Measurements from ENCODE around the gene SLC38A8. TPM values are rescaled to one million over a fixed set of nuclear protein-coding genes. Genes with fewer than 3 reads are reported as not detected.

Gene SLC38A8
- total RNA-seq, 1 donor, result not detected

DNA sequence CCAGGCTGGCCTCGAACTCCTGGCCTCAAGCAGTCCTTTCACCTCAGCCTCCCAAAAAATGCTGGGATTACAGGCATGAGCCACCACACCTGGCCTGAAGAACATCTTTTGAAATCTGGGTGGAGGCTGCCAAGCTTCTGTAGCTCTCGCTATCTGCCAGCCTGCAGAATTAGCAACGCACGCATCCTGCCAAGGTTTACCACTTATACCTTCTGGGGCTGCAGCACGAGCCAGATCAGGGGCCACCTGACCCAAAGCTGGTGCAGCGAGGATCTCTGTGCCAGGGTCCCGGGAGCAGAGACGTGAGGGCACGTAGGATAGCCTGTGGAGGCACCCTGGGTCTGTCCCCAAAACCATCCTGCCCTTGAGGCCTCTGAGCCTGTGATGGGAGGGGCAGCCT is 22.2 kb downstream of the SLC38A8 start:
- no peaks in the 10 kb centered on the region for H3K27me3 ChIP-seq (ENCODE audit: insufficient read depth, low read length)
- H3K4me2 ChIP-seq (ENCODE audit: insufficient read depth, low read length), result no peak overlapping the region
- no peak for DNase-seq (ENCODE audit: insufficient read length, low spot score, missing footprints)
- no peaks in the 10 kb centered on the region for H4K20me1 ChIP-seq (ENCODE audit: insufficient read depth, low read length)
- no peak overlapping the region for H2AFZ ChIP-seq (ENCODE audit: low read length)
- no peaks in the 10 kb centered on the region for H3K79me2 ChIP-seq (ENCODE audit: insufficient read depth, low read length)
- no peaks in the 10 kb centered on the region for H3K9me3 ChIP-seq (ENCODE audit: low read depth, low read length)
- H3K4me1 ChIP-seq (ENCODE audit: insufficient read depth, low read length), result peaks cover 5% of the 10 kb centered on the region
- H3K27ac ChIP-seq (ENCODE audit: low read depth, low read length), result no peak overlapping the region
- no peaks in the 10 kb centered on the region for H3K36me3 ChIP-seq (ENCODE audit: insufficient read depth, low read length)
- no peak overlapping the region for H3K4me3 ChIP-seq (ENCODE audit: insufficient read depth, low read length)
- TF ChIP-seq, protein P1, sequence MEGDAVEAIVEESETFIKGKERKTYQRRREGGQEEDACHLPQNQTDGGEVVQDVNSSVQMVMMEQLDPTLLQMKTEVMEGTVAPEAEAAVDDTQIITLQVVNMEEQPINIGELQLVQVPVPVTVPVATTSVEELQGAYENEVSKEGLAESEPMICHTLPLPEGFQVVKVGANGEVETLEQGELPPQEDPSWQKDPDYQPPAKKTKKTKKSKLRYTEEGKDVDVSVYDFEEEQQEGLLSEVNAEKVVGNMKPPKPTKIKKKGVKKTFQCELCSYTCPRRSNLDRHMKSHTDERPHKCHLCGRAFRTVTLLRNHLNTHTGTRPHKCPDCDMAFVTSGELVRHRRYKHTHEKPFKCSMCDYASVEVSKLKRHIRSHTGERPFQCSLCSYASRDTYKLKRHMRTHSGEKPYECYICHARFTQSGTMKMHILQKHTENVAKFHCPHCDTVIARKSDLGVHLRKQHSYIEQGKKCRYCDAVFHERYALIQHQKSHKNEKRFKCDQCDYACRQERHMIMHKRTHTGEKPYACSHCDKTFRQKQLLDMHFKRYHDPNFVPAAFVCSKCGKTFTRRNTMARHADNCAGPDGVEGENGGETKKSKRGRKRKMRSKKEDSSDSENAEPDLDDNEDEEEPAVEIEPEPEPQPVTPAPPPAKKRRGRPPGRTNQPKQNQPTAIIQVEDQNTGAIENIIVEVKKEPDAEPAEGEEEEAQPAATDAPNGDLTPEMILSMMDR (IDR thresholded peaks at IDR 0.05; ENCODE audit: extremely low read depth, low read depth, low read length), result no peak

DNA sequence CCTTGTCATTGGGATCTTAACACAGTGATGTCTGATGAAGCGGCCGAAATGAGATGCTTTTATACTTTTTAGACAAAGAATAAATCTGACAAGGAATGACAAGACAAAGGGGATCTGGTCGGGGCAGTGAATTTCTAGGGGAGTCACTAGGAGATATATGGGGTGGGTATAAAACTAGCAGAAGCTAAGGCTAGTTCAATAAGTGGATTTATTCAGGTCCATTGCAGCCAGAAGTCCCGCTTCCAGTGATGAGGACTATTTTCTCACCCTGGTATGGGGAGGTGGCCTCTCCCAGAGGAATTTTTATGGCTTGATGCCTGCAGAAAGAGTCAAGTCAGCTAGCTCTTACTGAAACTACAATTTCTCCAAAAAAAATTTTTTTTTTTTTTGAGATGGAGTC is 23.9 kb downstream of the SLC38A8 start:
- no peaks in the 10 kb centered on the region for H3K9me3 ChIP-seq (ENCODE audit: low read depth, low read length)
- H3K4me3 ChIP-seq (ENCODE audit: insufficient read depth, low read length), result no peak overlapping the region
- H3K4me1 ChIP-seq (ENCODE audit: insufficient read depth, low read length), result no peaks in the 10 kb centered on the region
- H2AFZ ChIP-seq (ENCODE audit: low read length), result no peak overlapping the region
- H3K4me2 ChIP-seq (ENCODE audit: insufficient read depth, low read length), result no peak overlapping the region
- H4K20me1 ChIP-seq (ENCODE audit: insufficient read depth, low read length), result no peaks in the 10 kb centered on the region
- no peak overlapping the region for H3K27ac ChIP-seq (ENCODE audit: low read depth, low read length)
- no peaks in the 10 kb centered on the region for H3K36me3 ChIP-seq (ENCODE audit: insufficient read depth, low read length)
- no peaks in the 10 kb centered on the region for H3K27me3 ChIP-seq (ENCODE audit: insufficient read depth, low read length)
- TF ChIP-seq, protein P1 (IDR thresholded peaks at IDR 0.05; ENCODE audit: extremely low read depth, low read depth, low read length), result no peak
- H3K79me2 ChIP-seq (ENCODE audit: insufficient read depth, low read length), result no peaks in the 10 kb centered on the region
- DNase-seq (ENCODE audit: insufficient read length, low spot score, missing footprints), result no peak

GRCh38 chr16:84016477-84016876 is 26.1 kb downstream of the SLC38A8 start:
- Histone ChIP-seq H3K4me2 (ENCODE audit: insufficient read depth, low read length) (no peak overlapping the region), H2AFZ (ENCODE audit: low read length) (no peak overlapping the region), H3K9me3 (ENCODE audit: low read depth, low read length) (no peaks in the 10 kb centered on the region), H3K27me3 (ENCODE audit: insufficient read depth, low read length) (no peaks in the 10 kb centered on the region), H3K79me2 (ENCODE audit: insufficient read depth, low read length) (no peaks in the 10 kb centered on the region), H4K20me1 (ENCODE audit: insufficient read depth, low read length) (no peaks in the 10 kb centered on the region), H3K4me1 (ENCODE audit: insufficient read depth, low read length) (no peaks in the 10 kb centered on the region), H3K4me3 (ENCODE audit: insufficient read depth, low read length) (no peak overlapping the region), H3K27ac (ENCODE audit: low read depth, low read length) (no peak overlapping the region), H3K36me3 (ENCODE audit: insufficient read depth, low read length) (no peaks in the 10 kb centered on the region)
- DNase-seq (ENCODE audit: insufficient read length, low spot score, missing footprints), result no peak
- TF ChIP-seq, protein P1 (IDR thresholded peaks at IDR 0.05; ENCODE audit: extremely low read depth, low read depth, low read length), result no peak

DNA sequence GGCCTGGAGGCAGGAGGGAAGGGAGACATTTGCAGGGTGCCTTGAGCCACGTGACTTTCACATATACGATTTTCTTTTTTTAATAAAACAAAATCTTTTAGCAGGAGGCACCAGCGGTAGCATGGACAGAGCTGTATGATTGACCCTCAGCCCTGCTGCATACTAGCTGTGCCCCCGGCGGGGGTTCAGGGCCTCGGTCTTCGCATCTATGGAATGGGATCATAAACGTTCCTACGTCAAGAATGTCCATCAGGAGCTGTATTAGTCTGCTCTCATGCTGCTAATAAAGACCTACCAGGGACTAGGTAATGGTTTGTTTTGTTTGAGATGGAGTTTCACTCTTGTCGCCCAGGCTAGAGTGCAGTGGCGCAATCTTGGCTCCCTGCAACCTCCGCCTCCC is 27.2 kb downstream of the SLC38A8 start:
- Histone ChIP-seq H3K27me3 (ENCODE audit: insufficient read depth, low read length) (no peaks in the 10 kb centered on the region), H2AFZ (ENCODE audit: low read length) (no peak overlapping the region), H3K4me3 (ENCODE audit: insufficient read depth, low read length) (no peak overlapping the region), H3K9me3 (ENCODE audit: low read depth, low read length) (no peaks in the 10 kb centered on the region), H4K20me1 (ENCODE audit: insufficient read depth, low read length) (no peaks in the 10 kb centered on the region), H3K36me3 (ENCODE audit: insufficient read depth, low read length) (no peaks in the 10 kb centered on the region), H3K27ac (ENCODE audit: low read depth, low read length) (no peak overlapping the region), H3K79me2 (ENCODE audit: insufficient read depth, low read length) (no peaks in the 10 kb centered on the region), H3K4me2 (ENCODE audit: insufficient read depth, low read length) (no peak overlapping the region), H3K4me1 (ENCODE audit: insufficient read depth, low read length) (no peaks in the 10 kb centered on the region)
- TF ChIP-seq, protein P1 (IDR thresholded peaks at IDR 0.05; ENCODE audit: extremely low read depth, low read depth, low read length), result no peak
- DNase-seq (ENCODE audit: insufficient read length, low spot score, missing footprints), result no peak

Measured in osteoblast (primary cell).